Ishikawa (cell line): ENCODE measurements around the gene OR6C1.

Experiments used
- CEBPB ChIP-seq: IDR thresholded peaks from 2 replicates; pipeline ENCODE4 v1.6.1; 2012
- CREB1 ChIP-seq: IDR thresholded peaks from 2 replicates; pipeline ENCODE4 v1.6.1; 2012; ENCODE audit warnings: low read depth
- EGR1 ChIP-seq: IDR thresholded peaks from 2 replicates; pipeline ENCODE4 v1.6.1; 2012
- EP300 ChIP-seq: IDR thresholded peaks from 2 replicates; pipeline ENCODE4 v1.6.1; 2012; ENCODE audit warnings: borderline replicate concordance
- FOXM1 ChIP-seq: IDR thresholded peaks from 2 replicates; pipeline ENCODE4 v1.6.1; 2012; ENCODE audit warnings: low read depth, borderline replicate concordance
- MAX ChIP-seq: IDR thresholded peaks from 2 replicates; pipeline ENCODE4 v1.6.1; 2012
- NFIC ChIP-seq: IDR thresholded peaks from 2 replicates; pipeline ENCODE4 v1.6.1; 2012
- RAD21 ChIP-seq: IDR thresholded peaks from 2 replicates; pipeline ENCODE4 v1.6.1; 2012; ENCODE audit warnings: low read depth
- REST ChIP-seq: IDR thresholded peaks from 2 replicates; pipeline ENCODE4 v1.6.1; 2012; ENCODE audit warnings: low read depth, mild to moderate bottlenecking
- TAF1 ChIP-seq: IDR thresholded peaks from 2 replicates; pipeline ENCODE4 v1.6.1; 2012; ENCODE audit warnings: low read depth, mild to moderate bottlenecking
- TCF12 ChIP-seq: IDR thresholded peaks from 2 replicates; pipeline ENCODE4 v1.6.1; 2012; ENCODE audit warnings: low read depth
- TEAD4 ChIP-seq: IDR thresholded peaks from 2 replicates; pipeline ENCODE4 v1.6.1; 2012
- USF1 ChIP-seq: IDR thresholded peaks from 2 replicates; pipeline ENCODE4 v1.6.1; 2012
- YY1 ChIP-seq: IDR thresholded peaks from 2 replicates; pipeline ENCODE4 v1.6.1; 2012; ENCODE audit warnings: low read depth
- ZBTB7A ChIP-seq: IDR thresholded peaks from 2 replicates; pipeline ENCODE4 v1.6.1; 2012; ENCODE audit warnings: low read depth

OR6C1 gene

GRCh38 chr12:55314043-55314442 is at the start of gene OR6C1:
Gene OR6C1 (plus strand): TSS chr12:55314343. CDS start chr12:55320600, 6,257 bp downstream.
- TF ChIP-seq TCF12 (no peak), YY1 (no peak)

- TF ChIP-seq NFIC (no peak), FOXM1 (no peak), EP300 (no peak), RAD21 (no peak), TCF12 (no peak), TEAD4 (no peak), CREB1 (no peak), ZBTB7A (no peak), YY1 (no peak), EGR1 (no peak), MAX (no peak), CEBPB (no peak), REST (no peak), USF1 (no peak), TAF1 (no peak)
These were observed 33.2 kb upstream of the OR6C1 start for GRCh38 chr12:55280991-55281390.

GRCh38 chr12:55289999-55290398 is 24.1 kb upstream of the OR6C1 start:
- TF ChIP-seq RAD21 (no peak), CREB1 (no peak), FOXM1 (no peak), REST (no peak), TAF1 (no peak), NFIC (no peak), USF1 (no peak), EGR1 (no peak), TCF12 (no peak), YY1 (no peak), CEBPB (no peak), ZBTB7A (no peak), TEAD4 (no peak)

GRCh38 chr12:55296469-55296868 is 17.7 kb upstream of the OR6C1 start, which contains the start of gene OR6C6:
Gene OR6C6 (minus strand): TSS chr12:55296569. CDS start chr12:55295232, 1,337 bp downstream.
- no peak for TF ChIP-seq USF1
- TF ChIP-seq REST: no peak
- no peak for TF ChIP-seq EP300
- TF ChIP-seq RAD21: no peak
- no peak for TF ChIP-seq MAX
- TF ChIP-seq FOXM1: no peak
- no peak for TF ChIP-seq ZBTB7A
- TF ChIP-seq TEAD4: no peak
- TF ChIP-seq TCF12: no peak
- no peak for TF ChIP-seq CREB1
- no peak for TF ChIP-seq YY1
- TF ChIP-seq EGR1: no peak
- TF ChIP-seq NFIC: no peak
- TF ChIP-seq CEBPB: no peak
- no peak for TF ChIP-seq TAF1
